Measurements from ENCODE around the gene FAM117B.

- TF ChIP-seq, protein P1, sequence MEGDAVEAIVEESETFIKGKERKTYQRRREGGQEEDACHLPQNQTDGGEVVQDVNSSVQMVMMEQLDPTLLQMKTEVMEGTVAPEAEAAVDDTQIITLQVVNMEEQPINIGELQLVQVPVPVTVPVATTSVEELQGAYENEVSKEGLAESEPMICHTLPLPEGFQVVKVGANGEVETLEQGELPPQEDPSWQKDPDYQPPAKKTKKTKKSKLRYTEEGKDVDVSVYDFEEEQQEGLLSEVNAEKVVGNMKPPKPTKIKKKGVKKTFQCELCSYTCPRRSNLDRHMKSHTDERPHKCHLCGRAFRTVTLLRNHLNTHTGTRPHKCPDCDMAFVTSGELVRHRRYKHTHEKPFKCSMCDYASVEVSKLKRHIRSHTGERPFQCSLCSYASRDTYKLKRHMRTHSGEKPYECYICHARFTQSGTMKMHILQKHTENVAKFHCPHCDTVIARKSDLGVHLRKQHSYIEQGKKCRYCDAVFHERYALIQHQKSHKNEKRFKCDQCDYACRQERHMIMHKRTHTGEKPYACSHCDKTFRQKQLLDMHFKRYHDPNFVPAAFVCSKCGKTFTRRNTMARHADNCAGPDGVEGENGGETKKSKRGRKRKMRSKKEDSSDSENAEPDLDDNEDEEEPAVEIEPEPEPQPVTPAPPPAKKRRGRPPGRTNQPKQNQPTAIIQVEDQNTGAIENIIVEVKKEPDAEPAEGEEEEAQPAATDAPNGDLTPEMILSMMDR (conservative IDR thresholded peaks at IDR 0.05; ENCODE audit: low read length), result no peak
- TF ChIP-seq EZH2phosphoT487 (IDR thresholded peaks at IDR 0.05; ENCODE audit: borderline replicate concordance, low read depth, low read length), result no peak
Observed at GRCh38 chr2:202690321-202690900, 55.6 kb downstream of the FAM117B start.

Data from OCI-LY7 (cell line).